ENCODE measurements around the gene MAP7D1.

DNA sequence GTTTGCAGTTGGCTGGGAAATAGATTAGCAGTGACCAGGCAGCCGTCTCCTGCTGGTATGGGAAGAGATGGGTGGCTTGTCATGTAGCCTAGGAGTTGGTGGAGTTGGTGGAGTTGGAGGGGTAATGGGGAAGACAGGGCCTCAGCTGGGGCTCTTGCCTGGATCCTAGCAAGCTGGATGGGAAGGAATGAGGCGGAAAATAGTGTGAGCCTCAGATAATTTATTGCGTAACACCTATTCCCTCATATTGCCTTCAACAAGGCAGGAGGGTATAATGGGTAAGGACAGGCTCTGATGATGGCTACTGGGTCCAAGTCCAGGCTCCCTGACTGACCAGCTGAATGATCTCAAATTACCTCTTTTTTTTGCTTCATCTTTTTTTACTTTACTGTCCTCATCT lies 12.6 kb downstream of the MAP7D1 start:
- TF ChIP-seq, protein P1, sequence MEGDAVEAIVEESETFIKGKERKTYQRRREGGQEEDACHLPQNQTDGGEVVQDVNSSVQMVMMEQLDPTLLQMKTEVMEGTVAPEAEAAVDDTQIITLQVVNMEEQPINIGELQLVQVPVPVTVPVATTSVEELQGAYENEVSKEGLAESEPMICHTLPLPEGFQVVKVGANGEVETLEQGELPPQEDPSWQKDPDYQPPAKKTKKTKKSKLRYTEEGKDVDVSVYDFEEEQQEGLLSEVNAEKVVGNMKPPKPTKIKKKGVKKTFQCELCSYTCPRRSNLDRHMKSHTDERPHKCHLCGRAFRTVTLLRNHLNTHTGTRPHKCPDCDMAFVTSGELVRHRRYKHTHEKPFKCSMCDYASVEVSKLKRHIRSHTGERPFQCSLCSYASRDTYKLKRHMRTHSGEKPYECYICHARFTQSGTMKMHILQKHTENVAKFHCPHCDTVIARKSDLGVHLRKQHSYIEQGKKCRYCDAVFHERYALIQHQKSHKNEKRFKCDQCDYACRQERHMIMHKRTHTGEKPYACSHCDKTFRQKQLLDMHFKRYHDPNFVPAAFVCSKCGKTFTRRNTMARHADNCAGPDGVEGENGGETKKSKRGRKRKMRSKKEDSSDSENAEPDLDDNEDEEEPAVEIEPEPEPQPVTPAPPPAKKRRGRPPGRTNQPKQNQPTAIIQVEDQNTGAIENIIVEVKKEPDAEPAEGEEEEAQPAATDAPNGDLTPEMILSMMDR (IDR thresholded peaks at IDR 0.05), result no peak
- TF ChIP-seq POLR2A (IDR thresholded peaks at IDR 0.05) (no peak), POLR2AphosphoS5 (IDR thresholded peaks at IDR 0.05) (no peak)

Measured in gastroesophageal sphincter (tissue), 3 donors.